IPS-NIHi7 (cell line): ENCODE data around the gene GRIN3A.
A peak's percentile ranks its signal among the peaks of the same experiment; 100 is the strongest.
"Not testable (repeated sequence)": the region's sequence is repeated elsewhere in the genome, so short reads cannot be mapped to it uniquely, and the experiment has no call there.

Experiments used
- DNase-seq: peaks from one replicate; pipeline ENCODE4 v3.0.0; 2012; ENCODE audit warnings: mixed read lengths; ENCODE audit errors: extremely low spot score

The GRIN3A gene

GRCh38 chr9:101738566-101739183 lies at the start of gene GRIN3A:
Gene GRIN3A, minus strand, starts transcription at chr9:101738647. Its CDS starts 668 bp downstream, at chr9:101737979.
- DNase-seq, result peak; percentile 38

GRCh38 chr9:101787891-101788290 lies 49.4 kb upstream of the GRIN3A start:
- no peak for DNase-seq

- no peak for DNase-seq
These were observed 39.9 kb upstream of the GRIN3A start for GRCh38 chr9:101778332-101778731.

- no peak for DNase-seq
These were observed 26.0 kb upstream of the GRIN3A start for GRCh38 chr9:101764472-101764871.

GRCh38 chr9:101758304-101758930 lies 20.0 kb upstream of the GRIN3A start:
- no peak for DNase-seq

- no peak for DNase-seq
These were observed 15.3 kb upstream of the GRIN3A start for GRCh38 chr9:101753716-101754115.

- DNase-seq, result no peak
These were observed 13.4 kb upstream of the GRIN3A start for GRCh38 chr9:101751895-101752294.

GRCh38 chr9:101739311-101739710 lies 864 bp upstream of the GRIN3A start:
- no peak for DNase-seq

GRCh38 chr9:101737705-101738565 lies 512 bp downstream of the GRIN3A start:
- DNase-seq, result peak; percentile 23

GRCh38 chr9:101737165-101737704 lies 1.2 kb downstream of the GRIN3A start:
- DNase-seq, result no peak

GRCh38 chr9:101736717-101737116 lies 1.7 kb downstream of the GRIN3A start:
- DNase-seq, result peak; percentile 44

GRCh38 chr9:101731429-101731828 lies 7.0 kb downstream of the GRIN3A start:
- DNase-seq, result no peak

- DNase-seq, result peak; percentile 29
These were observed 10.6 kb downstream of the GRIN3A start for GRCh38 chr9:101727612-101728524.

GRCh38 chr9:101724271-101724670 lies 14.2 kb downstream of the GRIN3A start:
- DNase-seq, result not testable (repeated sequence)

- DNase-seq, result no peak
These were observed 20.3 kb downstream of the GRIN3A start for GRCh38 chr9:101718192-101718591.

GRCh38 chr9:101716629-101717028 lies 21.8 kb downstream of the GRIN3A start:
- DNase-seq, result no peak

- peak; percentile 54 for DNase-seq
These were observed 27.0 kb downstream of the GRIN3A start for GRCh38 chr9:101711330-101711941.

GRCh38 chr9:101708855-101709254 lies 29.6 kb downstream of the GRIN3A start:
- no peak for DNase-seq

GRCh38 chr9:101707721-101708120 lies 30.7 kb downstream of the GRIN3A start:
- DNase-seq, result no peak

GRCh38 chr9:101706997-101707396 lies 31.4 kb downstream of the GRIN3A start:
- DNase-seq, result no peak

GRCh38 chr9:101706261-101706798 lies 32.1 kb downstream of the GRIN3A start:
- DNase-seq, result no peak
